B cell (primary cell): Measurements from ENCODE around the gene MORC1.

Source experiments
- EZH2 ChIP-seq: IDR thresholded peaks from 2 replicates; pipeline ENCODE4 v1.6.1; 2012; ENCODE audit warnings: borderline replicate concordance, low read depth, mild to moderate bottlenecking, moderate library complexity, low read length; ENCODE audit not compliant: insufficient read depth, poor library complexity, severe bottlenecking
- TF ChIP-seq, protein P1 (sequence below): fragments of 200-600 bp; IDR thresholded peaks from one replicate; pipeline ENCODE4 v1.8.0; 2022; ENCODE audit warnings: antibody characterized with exemption, mild to moderate bottlenecking

DNA sequence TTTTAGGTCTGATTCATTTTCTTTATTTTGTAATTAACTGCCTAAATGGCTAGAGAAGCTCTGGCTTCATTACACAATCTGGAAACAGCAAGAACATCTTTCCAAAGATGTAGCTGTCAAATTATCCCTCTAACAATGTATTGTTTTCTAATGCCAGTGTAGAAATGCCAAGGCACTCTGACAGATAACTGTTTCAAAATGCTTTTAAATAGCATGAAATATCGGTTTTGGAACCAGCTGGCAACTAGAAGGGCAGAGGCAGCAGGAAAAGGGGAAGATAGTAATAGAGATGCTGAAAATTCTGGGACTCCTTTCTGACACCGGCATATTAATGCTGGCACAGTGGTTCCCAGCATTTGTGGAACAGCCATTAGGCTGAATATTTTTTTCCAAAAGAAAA lies 26.1 kb downstream of the MORC1 start:
- TF ChIP-seq EZH2, result no peak
- TF ChIP-seq, protein P1, sequence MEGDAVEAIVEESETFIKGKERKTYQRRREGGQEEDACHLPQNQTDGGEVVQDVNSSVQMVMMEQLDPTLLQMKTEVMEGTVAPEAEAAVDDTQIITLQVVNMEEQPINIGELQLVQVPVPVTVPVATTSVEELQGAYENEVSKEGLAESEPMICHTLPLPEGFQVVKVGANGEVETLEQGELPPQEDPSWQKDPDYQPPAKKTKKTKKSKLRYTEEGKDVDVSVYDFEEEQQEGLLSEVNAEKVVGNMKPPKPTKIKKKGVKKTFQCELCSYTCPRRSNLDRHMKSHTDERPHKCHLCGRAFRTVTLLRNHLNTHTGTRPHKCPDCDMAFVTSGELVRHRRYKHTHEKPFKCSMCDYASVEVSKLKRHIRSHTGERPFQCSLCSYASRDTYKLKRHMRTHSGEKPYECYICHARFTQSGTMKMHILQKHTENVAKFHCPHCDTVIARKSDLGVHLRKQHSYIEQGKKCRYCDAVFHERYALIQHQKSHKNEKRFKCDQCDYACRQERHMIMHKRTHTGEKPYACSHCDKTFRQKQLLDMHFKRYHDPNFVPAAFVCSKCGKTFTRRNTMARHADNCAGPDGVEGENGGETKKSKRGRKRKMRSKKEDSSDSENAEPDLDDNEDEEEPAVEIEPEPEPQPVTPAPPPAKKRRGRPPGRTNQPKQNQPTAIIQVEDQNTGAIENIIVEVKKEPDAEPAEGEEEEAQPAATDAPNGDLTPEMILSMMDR, result no peak
